GM12864 (cell line): ENCODE results near the gene TUBAL3.

ENCODE experiments used
- DNase-seq: peaks from one replicate; pipeline ENCODE4 v3.0.0-alpha.2; 2011; ENCODE audit warnings: low read depth
- H3K4me3 ChIP-seq: 2 replicates; pipeline ENCODE4 v1.5.1; 2011; ENCODE audit warnings: mild to moderate bottlenecking, low read depth, low read length, control low read depth
- TF ChIP-seq, protein P1 (sequence below): IDR thresholded peaks from 2 replicates; pipeline ENCODE4 v1.5.1; 2011; ENCODE audit warnings: low read depth, mild to moderate bottlenecking, moderate library complexity, low read length, control low read depth, inconsistent platforms; ENCODE audit errors: missing control alignments

Gene TUBAL3

DNA sequence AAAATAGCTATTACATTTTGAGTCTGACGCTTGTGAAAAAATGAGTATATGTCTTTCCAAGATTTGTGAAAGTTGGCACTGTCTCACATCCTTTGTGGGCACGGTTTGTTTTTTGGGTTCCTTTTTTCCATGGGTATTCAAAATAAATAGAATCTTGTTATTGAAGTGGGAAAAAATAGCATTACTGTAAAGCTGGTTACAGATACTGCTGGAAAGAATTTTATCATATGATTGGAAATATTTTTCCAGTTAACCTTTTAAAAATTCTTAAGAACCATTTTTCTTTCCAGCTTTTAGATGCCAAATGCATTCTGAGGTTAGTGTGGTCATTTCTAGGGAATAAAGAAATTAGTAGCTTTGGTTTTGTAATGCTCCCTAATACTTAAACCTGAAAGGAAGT, 19.1 kb upstream of the TUBAL3 start:
- H3K4me3 ChIP-seq: no peak overlapping the region
- TF ChIP-seq, protein P1, sequence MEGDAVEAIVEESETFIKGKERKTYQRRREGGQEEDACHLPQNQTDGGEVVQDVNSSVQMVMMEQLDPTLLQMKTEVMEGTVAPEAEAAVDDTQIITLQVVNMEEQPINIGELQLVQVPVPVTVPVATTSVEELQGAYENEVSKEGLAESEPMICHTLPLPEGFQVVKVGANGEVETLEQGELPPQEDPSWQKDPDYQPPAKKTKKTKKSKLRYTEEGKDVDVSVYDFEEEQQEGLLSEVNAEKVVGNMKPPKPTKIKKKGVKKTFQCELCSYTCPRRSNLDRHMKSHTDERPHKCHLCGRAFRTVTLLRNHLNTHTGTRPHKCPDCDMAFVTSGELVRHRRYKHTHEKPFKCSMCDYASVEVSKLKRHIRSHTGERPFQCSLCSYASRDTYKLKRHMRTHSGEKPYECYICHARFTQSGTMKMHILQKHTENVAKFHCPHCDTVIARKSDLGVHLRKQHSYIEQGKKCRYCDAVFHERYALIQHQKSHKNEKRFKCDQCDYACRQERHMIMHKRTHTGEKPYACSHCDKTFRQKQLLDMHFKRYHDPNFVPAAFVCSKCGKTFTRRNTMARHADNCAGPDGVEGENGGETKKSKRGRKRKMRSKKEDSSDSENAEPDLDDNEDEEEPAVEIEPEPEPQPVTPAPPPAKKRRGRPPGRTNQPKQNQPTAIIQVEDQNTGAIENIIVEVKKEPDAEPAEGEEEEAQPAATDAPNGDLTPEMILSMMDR: no peak
- DNase-seq: no peak

DNA sequence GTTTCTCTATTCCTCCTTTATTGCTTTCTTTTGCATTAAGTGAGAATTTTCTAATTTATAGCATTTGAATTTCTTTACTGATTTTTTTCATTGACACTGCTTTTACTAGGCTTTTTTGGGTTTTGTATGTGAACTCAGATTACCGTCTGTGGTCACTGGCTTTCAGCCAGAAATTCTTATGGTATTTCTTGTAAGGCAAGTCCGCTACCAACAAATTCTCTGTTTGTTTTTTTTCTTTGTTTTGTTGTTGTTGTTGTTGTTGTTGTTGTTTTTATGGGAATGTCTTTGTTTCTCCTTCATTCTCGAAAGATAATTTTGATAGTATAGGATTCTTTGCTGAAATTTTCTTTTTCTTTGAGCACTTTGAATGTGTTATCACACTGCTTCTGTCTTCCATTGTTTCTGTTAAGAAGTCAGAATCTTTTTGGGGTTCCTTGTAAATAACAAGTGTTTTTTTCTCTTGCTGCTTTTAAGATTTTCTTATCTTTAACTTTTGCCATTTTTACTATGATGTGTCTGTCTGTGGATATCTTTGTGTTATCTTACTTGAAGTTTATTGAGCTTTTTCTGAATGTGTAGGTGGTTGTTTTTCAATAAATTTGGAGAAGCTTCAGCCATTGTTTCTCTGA, 15.0 kb upstream of the TUBAL3 start:
- no peak for DNase-seq
- no peak overlapping the region for H3K4me3 ChIP-seq
- TF ChIP-seq, protein P1: no peak

DNA sequence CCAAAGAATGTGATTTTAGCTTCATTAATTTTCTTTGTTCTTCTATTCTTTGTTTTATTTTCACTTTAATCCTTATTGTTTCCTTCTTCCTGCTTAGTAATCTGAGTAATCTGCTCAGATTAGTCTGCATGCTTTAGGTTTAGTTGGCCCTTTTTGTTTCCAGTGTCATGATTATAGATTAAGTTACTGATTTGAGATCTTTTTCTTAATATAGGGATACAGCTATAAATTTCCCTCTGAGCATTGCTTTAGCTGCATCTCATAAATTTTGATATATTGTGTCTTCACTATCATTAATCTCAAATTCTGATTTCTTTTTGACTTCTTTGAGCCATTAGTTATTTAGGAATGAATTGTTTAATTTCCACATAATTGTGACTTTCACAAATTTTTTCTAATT, 14.0 kb upstream of the TUBAL3 start:
- TF ChIP-seq, protein P1: no peak
- no peak overlapping the region for H3K4me3 ChIP-seq
- DNase-seq: no peak

DNA sequence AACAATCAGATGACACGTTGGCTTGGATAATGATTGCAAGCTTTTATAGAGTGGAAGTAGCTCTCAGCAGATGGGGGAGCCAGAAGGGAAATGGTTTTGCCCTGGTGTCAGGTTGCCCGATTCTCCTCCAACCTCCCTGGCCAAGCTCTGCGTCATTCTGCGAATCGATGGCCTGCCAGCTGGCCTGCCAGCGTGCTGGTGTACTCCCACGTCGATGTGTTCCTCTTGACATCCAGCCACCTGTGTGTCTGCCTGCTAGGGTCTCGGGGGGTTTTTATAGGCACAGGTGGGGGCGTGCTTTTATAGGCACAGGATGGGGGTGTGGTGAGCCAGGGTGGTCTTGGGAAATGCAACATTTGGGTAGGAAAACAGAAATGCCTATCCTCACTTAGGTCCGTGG, 12.4 kb upstream of the TUBAL3 start:
- TF ChIP-seq, protein P1: no peak
- H3K4me3 ChIP-seq: no peak overlapping the region
- no peak for DNase-seq

DNA sequence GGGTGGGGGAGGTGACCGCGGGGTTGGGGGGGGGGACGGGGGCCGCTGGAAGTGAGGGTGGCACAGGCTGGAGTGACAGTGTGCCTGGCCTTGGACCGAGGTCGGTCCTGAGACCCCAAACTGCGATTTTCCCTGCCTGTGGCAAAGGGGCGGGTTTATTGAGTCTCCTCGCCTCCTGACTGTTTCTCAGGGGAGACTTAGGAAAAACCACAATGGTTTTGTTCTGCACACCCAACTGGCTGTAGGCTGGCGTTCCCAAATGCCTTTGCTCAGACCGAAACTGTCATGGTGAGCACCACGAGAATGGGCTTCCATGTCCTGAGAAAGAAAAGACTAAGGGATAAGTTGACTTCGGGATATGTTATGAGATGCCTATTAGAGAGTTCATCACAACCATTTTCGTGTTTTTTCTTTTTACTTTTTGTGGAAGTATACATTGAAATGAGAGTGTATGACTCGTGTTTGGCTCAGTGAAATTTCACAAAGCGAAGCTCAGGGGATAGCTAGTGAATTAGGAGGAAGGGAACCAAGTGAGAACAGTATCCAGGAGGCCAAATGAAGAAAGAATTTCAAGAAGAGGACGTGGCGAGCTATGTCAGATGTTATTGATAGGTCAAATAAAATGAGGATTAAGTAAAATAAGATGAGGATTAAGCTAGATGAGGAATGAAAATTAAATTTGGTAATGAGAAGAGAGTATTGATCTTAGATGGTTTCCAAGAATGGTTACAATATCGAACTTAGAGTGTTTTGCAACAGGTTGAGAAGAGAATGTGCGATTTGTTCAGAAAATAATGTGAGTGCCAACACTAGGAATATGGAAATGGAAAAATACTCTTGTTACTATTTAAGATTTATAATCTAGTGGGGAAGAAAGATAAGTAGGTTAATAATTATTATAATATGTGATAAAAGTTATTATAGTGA, 8.6 kb upstream of the TUBAL3 start:
- peak overlapping the region; percentile 87 for H3K4me3 ChIP-seq
- TF ChIP-seq, protein P1: no peak
- no peak for DNase-seq

DNA sequence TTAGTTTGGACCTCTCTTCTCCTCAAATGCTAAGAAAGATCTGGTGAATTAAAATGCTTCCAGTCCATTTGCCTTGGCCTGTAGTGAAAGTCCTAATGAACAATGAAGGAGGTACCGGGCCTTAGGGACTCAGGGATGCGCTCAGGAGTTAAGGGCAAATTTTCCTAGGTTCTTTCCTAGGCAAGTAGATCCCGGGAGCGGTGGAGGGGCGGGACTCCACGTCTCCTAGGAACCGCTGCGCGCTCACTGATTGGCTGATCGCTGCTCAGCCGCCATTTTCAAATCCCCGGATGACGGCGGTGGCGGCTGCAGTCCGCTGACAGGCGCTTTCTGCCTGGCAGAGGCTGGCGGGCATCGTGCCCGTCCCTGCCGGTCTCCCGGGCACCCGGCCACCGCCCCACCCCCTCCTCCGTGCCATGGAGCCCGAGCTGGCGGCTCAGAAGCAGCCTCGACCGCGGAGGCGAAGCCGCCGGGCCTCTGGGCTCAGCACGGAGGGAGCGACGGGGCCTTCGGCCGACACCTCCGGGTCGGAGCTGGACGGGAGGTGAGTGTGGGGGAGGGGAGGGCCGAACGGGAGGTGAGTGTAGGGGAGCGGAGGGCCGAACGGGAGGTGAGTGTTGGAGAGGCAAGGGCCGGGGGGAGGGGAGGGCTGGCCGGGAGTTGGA, 7.8 kb upstream of the TUBAL3 start, which contains the start of gene NET1:
Gene NET1, plus strand, starts transcription at position 281 of the 665 bp plus-strand sequence. Its CDS starts 136 bp downstream, at position 417.
- TF ChIP-seq, protein P1: no peak
- peak within 1 kb of the TSS; percentile 87 for H3K4me3 ChIP-seq
- DNase-seq: peak; percentile 36
